Heart left ventricle (tissue), 16 donors: ENCODE measurements around the gene TIAM2. TPM values are rescaled to one million over a fixed set of nuclear protein-coding genes. Genes with fewer than 3 reads are reported as not detected.

ENCODE experiments used
- ATAC-seq, 4 donors: fragments of 200-7000 bp; cut with Tn5 transposase; one replicate each; pipeline ENCODE4 v1.9.1; 2020 to 2022; ENCODE audit warnings: moderate library complexity in 4 of 4, mild to moderate bottlenecking in 3 of 4, moderate number of reproducible peaks in 1 of 4
- DNase-seq, 5 donors: peaks; one replicate each; pipeline ENCODE4 v3.0.0-alpha.2; 2020
- H3K27ac ChIP-seq, 12 donors: fragments of 200-600 bp; sonication (generic) in 4 of 12; one replicate each; pipeline versions ENCODE4 v1.5.0 to v1.8.0; 2016 to 2022; ENCODE audit warnings: mild to moderate bottlenecking in 2 of 12
- H3K27me3 ChIP-seq, 9 donors: fragments of 200-600 bp; sonication (generic) in 2 of 9; one replicate each; pipeline versions ENCODE4 v1.5.1 to v1.8.0; 2016 to 2022; ENCODE audit warnings: mild to moderate bottlenecking in 3 of 9
- H3K36me3 ChIP-seq, 9 donors: fragments of 200-600 bp; sonication (generic) in 2 of 9; one replicate each; pipeline versions ENCODE4 v1.5.0 to v1.8.0; 2018 to 2022; ENCODE audit warnings: mild to moderate bottlenecking in 2 of 9
- H3K4me1 ChIP-seq, 12 donors: fragments of 200-600 bp; sonication (generic) in 4 of 12; one replicate each; pipeline versions ENCODE4 v1.5.0 to v1.8.0; 2016 to 2022; ENCODE audit warnings: mild to moderate bottlenecking in 3 of 12
- H3K4me3 ChIP-seq, 12 donors: fragments of 200-600 bp; sonication (generic) in 4 of 12; one replicate each; pipeline versions ENCODE4 v1.5.0 to v1.8.0; 2017 to 2022; ENCODE audit warnings: mild to moderate bottlenecking in 9 of 12, moderate library complexity in 4 of 12
- H3K9me3 ChIP-seq, 12 donors: fragments of 200-600 bp; sonication (generic) in 4 of 12; one replicate each; pipeline versions ENCODE4 v1.5.0 to v1.8.0; 2016 to 2022; ENCODE audit warnings: mild to moderate bottlenecking in 1 of 12
- CTCF ChIP-seq, 12 donors: fragments of 200-600 bp; sonication (generic) in 4 of 12; IDR thresholded peaks; one replicate each; pipeline versions ENCODE4 v1.5.0 to v1.8.0; 2018 to 2022; ENCODE audit warnings: antibody characterized with exemption in 12 of 12, mild to moderate bottlenecking in 5 of 12
- POLR2A ChIP-seq, 2 donors: fragments of 450-650 bp; IDR thresholded peaks; one replicate each; pipeline ENCODE4 v1.6.1; 2017; ENCODE audit warnings: antibody characterized with exemption in 2 of 2, mild to moderate bottlenecking in 2 of 2, moderate library complexity in 2 of 2
- WGBS, 4 donors: extraction: QIAGEN DNeasy Blood & Tissue Kit in 2 of 4; methylation state at CpG; one replicate each; pipeline versions ENCODE4 v1.1.5 to v1.1.7; 2013 to 2018; 5-methylcytosine and 5-hydroxymethylcytosine counted together
- intact Hi-C, 10 donors: fragments of 100-400 bp; cut with DNase I; formaldehyde crosslinking; loops; one replicate each; pipeline versions ENCODE4 v1.11.1 to v1.14.2; 2022
- polyA plus RNA-seq, 2 donors: library from polyadenylated mRNA; stranded (reverse); fragments of 200-250 nt; gene quantifications; one replicate each; pipeline ENCODE4 v1.2.3, GENCODE V29; 2013
- total RNA-seq, 9 donors: library from RNA; depleted of rRNA in 2 of 9; stranded (reverse); fragments of >200 nt in 2 of 9; fragmentation: NEBNext Ultra II Directional in 3 of 9; extraction: Animal tissue kit (Norgen Biotek cat#: 25700) in 3 of 9; gene quantifications; one replicate each; pipeline versions ENCODE4 v1.1.0 to v1.2.4, GENCODE V29; 2016 to 2023
- donor health status: ischemic (EF 13 %, LVEDD 7.1; RV severe dilation, severe dysfunction).
- donor health status: healthy with polysubstance abuse.
- donor health status: DM: no; HTN: yes; CAD: no.
- donor health status: DM: no; HTN: no; CAD: no.
- donor health status: ischemic (EF 25% LVEDD 6.9; RV normal size, moderate dysfunction).
- donor health status: ischemic (EF 25% LVEDD 5.7; RV mildly dilated, moderate dysfunction).
- donor health status: healthy.
- donor health status: DM: yes; HTN: yes; CAD: no.
- donor health status: ischemic (EF 35%, LVEDD 5.7; RV mildly dilated, moderate dysfunction).
- donor health status: nonischemic (EF 11% LVEDD 7.7; RV severe dilation, severe dysfunction).
- donor health status: DM: yes; HTN: yes; CAD: no.
- donor health status: PGD.
- donor health status: ischemic (EF 29% LVEDD 5.4; RV normal size, mild dysfunction).
- donor health status: nonischemic (EF 23%, LVEDD 6.1; RV moderate dilation, normal function).

TIAM2 gene
- total and polyA plus RNA-seq, 11 donors: 4.6 to 16.5 (median 12.6) TPM

DNA sequence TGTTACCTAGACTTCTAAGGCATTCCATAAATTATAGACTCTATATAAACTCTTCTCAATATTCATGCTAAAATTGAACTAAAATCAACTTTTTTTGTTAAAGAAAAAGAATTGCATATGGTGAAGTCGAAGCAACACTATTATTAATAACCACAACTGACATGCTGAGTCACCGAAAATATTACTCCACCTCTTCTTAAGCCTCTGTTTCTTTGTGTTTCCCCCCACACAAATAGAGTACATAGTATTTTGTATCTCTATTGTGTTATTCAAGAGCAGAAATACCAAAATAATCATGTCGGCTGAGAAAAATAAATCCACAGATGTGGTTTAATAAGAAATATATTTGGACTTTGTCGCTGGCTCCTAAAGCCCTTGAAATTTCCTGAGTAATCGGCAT is 295.4 kb downstream of the TIAM2 start:
- 96 to 98% (median 97%) methylated on average over 5 of the region's 5 CpGs for WGBS, 4 donors
- H3K9me3 ChIP-seq: no peaks in the 10 kb centered on the region
- no peak for DNase-seq
- no peak overlapping the region for H3K27ac ChIP-seq
- peaks cover 0 to 62% (median 36%) of the 10 kb centered on the region in 9 donors for H3K36me3 ChIP-seq
- no peaks in the 10 kb centered on the region for H3K27me3 ChIP-seq
- H3K4me3 ChIP-seq: no peak overlapping the region
- intact Hi-C loops: no loop called here
- TF ChIP-seq POLR2A (IDR thresholded peaks at IDR 0.05) (no peak), CTCF (IDR thresholded peaks at IDR 0.05) (no peak)
- peaks cover 0 to 12% (median 0%) of the 10 kb centered on the region in 12 donors for H3K4me1 ChIP-seq
- ATAC-seq: no peak

GRCh38 chr6:155291291-155291690 is 296.2 kb downstream of the TIAM2 start:
- DNase-seq (no peak), ATAC-seq (no peak)
- H3K27me3 ChIP-seq: no peaks in the 10 kb centered on the region
- no peaks in the 10 kb centered on the region for H3K9me3 ChIP-seq
- WGBS, 4 donors: 75 to 89% (median 85%) methylated on average over 3 of the region's 3 CpGs
- H3K4me1 ChIP-seq: peaks cover 0 to 12% (median 0%) of the 10 kb centered on the region in 12 donors
- intact Hi-C loops: no loop called here
- peaks cover 0 to 63% (median 40%) of the 10 kb centered on the region in 9 donors for H3K36me3 ChIP-seq
- no peak for TF ChIP-seq POLR2A (IDR thresholded peaks at IDR 0.05)
- no peak for TF ChIP-seq CTCF (IDR thresholded peaks at IDR 0.05)
- H3K27ac ChIP-seq: no peak overlapping the region
- H3K4me3 ChIP-seq: no peak overlapping the region

- peaks cover 0 to 71% (median 48%) of the 10 kb centered on the region in 9 donors for H3K36me3 ChIP-seq
- H3K9me3 ChIP-seq: no peaks in the 10 kb centered on the region
- intact Hi-C loops: no loop called here
- DNase-seq (no peak), ATAC-seq (no peak)
- no peak overlapping the region for H3K27ac ChIP-seq
- 71 to 84% (median 78%) methylated on average over 5 of the region's 5 CpGs for WGBS, 4 donors
- no peaks in the 10 kb centered on the region for H3K27me3 ChIP-seq
- TF ChIP-seq CTCF (IDR thresholded peaks at IDR 0.05): no peak
- TF ChIP-seq POLR2A (IDR thresholded peaks at IDR 0.05): no peak
- peaks cover 0 to 10% (median 0%) of the 10 kb centered on the region in 12 donors for H3K4me1 ChIP-seq
- no peak overlapping the region for H3K4me3 ChIP-seq
These were observed 297.6 kb downstream of the TIAM2 start for GRCh38 chr6:155292711-155293110.

- ATAC-seq (no peak), DNase-seq (no peak)
- H3K27me3 ChIP-seq: no peaks in the 10 kb centered on the region
- no peak overlapping the region for H3K4me3 ChIP-seq
- no peak overlapping the region for H3K27ac ChIP-seq
- no peaks in the 10 kb centered on the region for H3K9me3 ChIP-seq
- 90 to 94% (median 92%) methylated on average over 3 of the region's 3 CpGs for WGBS, 4 donors
- no peaks in the 10 kb centered on the region for H3K4me1 ChIP-seq
- intact Hi-C loops: no loop called here
- TF ChIP-seq POLR2A (IDR thresholded peaks at IDR 0.05) (no peak), CTCF (IDR thresholded peaks at IDR 0.05) (no peak)
- H3K36me3 ChIP-seq: peaks cover 0 to 74% (median 43%) of the 10 kb centered on the region in 9 donors
These were observed 302.6 kb downstream of the TIAM2 start for GRCh38 chr6:155297669-155298068.
